Parathyroid adenoma (tissue), 2 donors: ENCODE data around the gene LY6G5B.

Experiments used
- H2AFZ ChIP-seq: fragments of 300-600 bp; sonication (generic); one replicate; pipeline ENCODE4 v1.7.0; 2017; ENCODE audit warnings: antibody characterized with exemption, mild to moderate bottlenecking
- H3K27ac ChIP-seq: fragments of 300-600 bp; sonication (generic); one replicate; pipeline ENCODE4 v1.7.0; 2017
- H3K27me3 ChIP-seq: fragments of 300-600 bp; sonication (generic); one replicate; pipeline ENCODE4 v1.7.0; 2017; ENCODE audit warnings: low read length; ENCODE audit not compliant: control insufficient read depth, insufficient read depth
- H3K36me3 ChIP-seq: fragments of 300-600 bp; sonication (generic); one replicate; pipeline ENCODE4 v1.7.0; 2017; ENCODE audit warnings: low read length; ENCODE audit not compliant: control insufficient read depth, insufficient read depth
- H3K4me1 ChIP-seq: fragments of 300-600 bp; sonication (generic); one replicate; pipeline ENCODE4 v1.7.0; 2017; ENCODE audit warnings: control low read depth
- H3K4me2 ChIP-seq: fragments of 300-600 bp; sonication (generic); one replicate; pipeline ENCODE4 v1.7.0; 2017; ENCODE audit warnings: low read length
- H3K4me3 ChIP-seq: fragments of 300-600 bp; sonication (generic); one replicate; pipeline ENCODE4 v1.7.0; 2017; ENCODE audit warnings: low read depth, low read length
- H3K79me2 ChIP-seq: fragments of 300-600 bp; sonication (generic); one replicate; pipeline ENCODE4 v1.7.0; 2017; ENCODE audit warnings: control low read depth
- H3K9ac ChIP-seq: fragments of 300-600 bp; sonication (generic); one replicate; pipeline ENCODE4 v1.7.0; 2017; ENCODE audit warnings: mild to moderate bottlenecking
- H3K9me3 ChIP-seq: fragments of 300-600 bp; sonication (generic); one replicate; pipeline ENCODE4 v1.7.0; 2017; ENCODE audit warnings: low read length; ENCODE audit not compliant: control insufficient read depth
- TF ChIP-seq, protein P1 (sequence below): fragments of 300-600 bp; sonication (generic); IDR thresholded peaks from one replicate; pipeline ENCODE4 v1.7.0; 2017; ENCODE audit warnings: antibody characterized with exemption, mild to moderate bottlenecking
- donor health status: primary hyperparathyroidism.

LY6G5B gene, protein sequence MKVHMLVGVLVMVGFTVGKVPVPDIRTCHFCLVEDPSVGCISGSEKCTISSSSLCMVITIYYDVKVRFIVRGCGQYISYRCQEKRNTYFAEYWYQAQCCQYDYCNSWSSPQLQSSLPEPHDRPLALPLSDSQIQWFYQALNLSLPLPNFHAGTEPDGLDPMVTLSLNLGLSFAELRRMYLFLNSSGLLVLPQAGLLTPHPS

DNA sequence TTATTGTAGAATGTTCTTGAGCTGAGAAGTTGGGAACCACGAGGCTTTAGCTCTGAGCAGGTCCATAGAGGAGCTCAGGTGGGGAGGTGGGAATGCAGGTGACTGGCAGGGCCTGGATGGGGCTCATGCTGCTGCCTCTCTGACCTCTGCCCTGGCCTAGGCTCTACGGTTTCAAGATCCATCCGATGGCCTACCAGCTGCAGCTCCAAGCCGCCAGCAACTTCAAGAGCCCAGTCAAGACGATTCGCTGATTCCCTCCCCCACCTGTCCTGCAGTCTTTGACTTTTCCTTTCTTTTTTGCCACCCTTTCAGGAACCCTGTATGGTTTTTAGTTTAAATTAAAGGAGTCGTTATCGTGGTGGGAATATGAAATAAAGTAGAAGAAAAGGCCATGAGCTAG is at the start of gene LY6G5B:
Gene LY6G5B, plus strand, starts transcription at position 301 of the 400 bp plus-strand sequence. CDS start 975 bp downstream, outside the sequence.
- no peaks in the 10 kb centered on the region for H3K4me1 ChIP-seq
- no peak within 1 kb of the TSS for H3K27ac ChIP-seq
- no peak within 1 kb of the TSS for H3K4me2 ChIP-seq
- no peaks in the 10 kb centered on the region for H3K9me3 ChIP-seq
- TF ChIP-seq, protein P1, sequence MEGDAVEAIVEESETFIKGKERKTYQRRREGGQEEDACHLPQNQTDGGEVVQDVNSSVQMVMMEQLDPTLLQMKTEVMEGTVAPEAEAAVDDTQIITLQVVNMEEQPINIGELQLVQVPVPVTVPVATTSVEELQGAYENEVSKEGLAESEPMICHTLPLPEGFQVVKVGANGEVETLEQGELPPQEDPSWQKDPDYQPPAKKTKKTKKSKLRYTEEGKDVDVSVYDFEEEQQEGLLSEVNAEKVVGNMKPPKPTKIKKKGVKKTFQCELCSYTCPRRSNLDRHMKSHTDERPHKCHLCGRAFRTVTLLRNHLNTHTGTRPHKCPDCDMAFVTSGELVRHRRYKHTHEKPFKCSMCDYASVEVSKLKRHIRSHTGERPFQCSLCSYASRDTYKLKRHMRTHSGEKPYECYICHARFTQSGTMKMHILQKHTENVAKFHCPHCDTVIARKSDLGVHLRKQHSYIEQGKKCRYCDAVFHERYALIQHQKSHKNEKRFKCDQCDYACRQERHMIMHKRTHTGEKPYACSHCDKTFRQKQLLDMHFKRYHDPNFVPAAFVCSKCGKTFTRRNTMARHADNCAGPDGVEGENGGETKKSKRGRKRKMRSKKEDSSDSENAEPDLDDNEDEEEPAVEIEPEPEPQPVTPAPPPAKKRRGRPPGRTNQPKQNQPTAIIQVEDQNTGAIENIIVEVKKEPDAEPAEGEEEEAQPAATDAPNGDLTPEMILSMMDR, result no peak
- H3K36me3 ChIP-seq, result no peaks in the 10 kb centered on the region
- no peak within 1 kb of the TSS for H2AFZ ChIP-seq
- no peaks in the 10 kb centered on the region for H3K27me3 ChIP-seq
- no peak within 1 kb of the TSS for H3K4me3 ChIP-seq
- peaks cover 14% of the 10 kb centered on the region for H3K79me2 ChIP-seq
- H3K9ac ChIP-seq, result no peak within 1 kb of the TSS

DNA sequence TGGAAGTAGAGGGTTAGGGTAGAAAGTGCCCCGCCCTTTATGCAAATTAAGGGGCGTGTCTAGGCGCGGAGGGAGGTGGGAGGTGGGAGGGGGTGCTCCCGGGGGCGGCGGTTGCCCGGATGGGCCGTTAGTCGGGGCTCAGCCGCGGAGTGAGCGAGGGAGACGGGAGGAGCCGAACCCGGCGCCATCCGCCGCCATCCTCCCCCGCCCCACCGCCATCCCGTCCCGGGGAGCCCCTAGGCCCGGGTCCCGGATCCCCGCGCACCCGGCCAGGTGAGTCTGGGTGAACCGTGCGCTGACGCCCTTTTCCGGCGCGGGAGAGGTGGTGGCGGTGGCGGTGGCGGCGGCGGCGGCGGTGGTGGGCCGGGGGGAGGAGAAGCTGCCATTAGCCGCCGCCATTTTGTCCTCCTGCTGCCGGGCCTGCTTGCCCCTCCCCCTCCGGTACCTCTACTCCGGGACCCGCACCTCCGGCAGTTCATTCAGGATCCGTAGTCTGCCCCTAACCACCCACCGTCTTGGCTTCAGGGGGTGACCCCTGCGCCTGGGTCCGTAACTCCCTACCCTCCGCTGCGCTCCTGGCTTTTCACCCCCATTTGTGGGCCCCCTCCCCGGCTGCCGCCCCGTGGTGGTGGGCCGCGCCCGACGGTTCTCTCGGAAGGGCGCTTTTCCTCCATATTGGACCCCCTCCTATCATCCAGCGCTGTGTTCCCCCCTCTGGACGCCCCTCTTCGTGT is 49.0 kb upstream of the LY6G5B start, which contains the start of gene PRRC2A:
Gene PRRC2A, plus strand, starts transcription at position 130 of the 734 bp plus-strand sequence. CDS start 2,075 bp downstream, outside the sequence.
- Histone ChIP-seq H3K9me3 (no peaks in the 10 kb centered on the region), H3K4me1 (peaks cover 12% of the 10 kb centered on the region), H3K36me3 (no peaks in the 10 kb centered on the region), H3K9ac (peak within 1 kb of the TSS; percentile 79), H3K27ac (peak within 1 kb of the TSS; percentile 94), H3K79me2 (peaks cover 15% of the 10 kb centered on the region), H3K4me2 (peak within 1 kb of the TSS; percentile 88), H3K4me3 (peak within 1 kb of the TSS; percentile 88), H3K27me3 (no peaks in the 10 kb centered on the region), H2AFZ (peak within 1 kb of the TSS; percentile 79)
- TF ChIP-seq, protein P1, result no peak

DNA sequence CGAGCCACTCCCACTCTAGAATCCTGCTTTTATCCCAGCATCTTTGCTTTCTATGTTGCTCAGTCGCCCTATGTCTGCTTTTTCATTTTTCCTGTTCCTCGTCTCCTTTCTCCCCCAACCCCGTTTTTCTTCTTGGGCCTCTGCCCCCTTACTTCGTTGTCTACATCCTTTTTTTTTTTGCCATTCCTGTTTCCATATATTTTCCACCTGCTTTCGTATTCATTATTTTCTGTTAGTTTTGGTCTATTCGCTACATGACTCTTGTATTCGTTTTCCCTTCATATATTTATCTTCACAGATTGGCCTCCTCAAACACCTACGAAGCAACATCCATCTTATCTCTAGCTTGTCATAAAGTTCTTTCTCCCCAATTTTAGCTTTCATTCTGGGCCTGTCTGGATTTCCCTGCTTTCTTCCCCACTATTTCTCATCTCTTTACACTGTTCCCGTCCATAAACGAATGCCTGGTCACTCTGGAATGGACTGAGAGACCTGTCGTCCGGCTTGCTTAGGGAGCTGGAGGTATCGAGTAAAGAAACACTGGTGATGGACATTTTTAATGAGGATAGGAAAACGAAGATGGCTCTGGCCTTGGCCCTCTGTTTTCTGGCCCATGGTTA is 48.3 kb upstream of the LY6G5B start:
- peak overlapping the region; percentile 88 for H3K4me3 ChIP-seq
- H3K79me2 ChIP-seq, result peaks cover 15% of the 10 kb centered on the region
- H3K27ac ChIP-seq, result peak overlapping the region; percentile 94
- no peaks in the 10 kb centered on the region for H3K9me3 ChIP-seq
- peak overlapping the region; percentile 79 for H2AFZ ChIP-seq
- peak overlapping the region; percentile 79 for H3K9ac ChIP-seq
- peak overlapping the region; percentile 88 for H3K4me2 ChIP-seq
- peaks cover 12% of the 10 kb centered on the region for H3K4me1 ChIP-seq
- TF ChIP-seq, protein P1, result no peak
- no peaks in the 10 kb centered on the region for H3K36me3 ChIP-seq
- H3K27me3 ChIP-seq, result no peaks in the 10 kb centered on the region

DNA sequence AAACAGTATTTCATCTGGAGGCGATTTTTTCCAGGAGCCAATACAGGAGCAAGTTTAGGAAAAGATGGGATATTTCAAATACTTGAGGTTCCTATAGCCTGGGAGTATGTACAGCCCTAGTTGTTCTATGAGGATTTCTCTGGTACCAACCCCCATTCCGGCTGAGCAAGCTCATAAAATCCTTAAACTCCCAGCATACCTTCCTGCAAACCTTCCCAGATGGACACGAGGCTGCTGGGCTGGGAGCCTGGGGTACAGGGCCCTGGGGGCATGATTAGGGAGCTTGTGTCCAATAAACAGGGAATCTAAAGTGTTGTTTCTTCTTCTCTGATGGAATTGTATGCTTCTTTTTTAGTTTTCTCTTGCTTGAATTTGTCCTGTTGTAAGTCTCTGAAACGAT is 47.8 kb upstream of the LY6G5B start:
- TF ChIP-seq, protein P1, result no peak
- no peaks in the 10 kb centered on the region for H3K36me3 ChIP-seq
- H3K9me3 ChIP-seq, result no peaks in the 10 kb centered on the region
- no peaks in the 10 kb centered on the region for H3K27me3 ChIP-seq
- H3K4me2 ChIP-seq, result peak overlapping the region; percentile 88
- no peak overlapping the region for H3K9ac ChIP-seq
- peaks cover 17% of the 10 kb centered on the region for H3K79me2 ChIP-seq
- peak overlapping the region; percentile 88 for H3K4me3 ChIP-seq
- peak overlapping the region; percentile 94 for H3K27ac ChIP-seq
- peaks cover 12% of the 10 kb centered on the region for H3K4me1 ChIP-seq
- H2AFZ ChIP-seq, result no peak overlapping the region
